Stimulated activated memory B cell treated with anti-CD40 and anti-IgM and Interleukin-4, amounts not matched to agents 10 μg/mL and 1 μg/mL and 100 μg/mL, for 72 hours (primary cell): ENCODE measurements around the gene CD163L1.
A peak's percentile ranks its signal among the peaks of the same experiment; 100 is the strongest.

Experiments
- ATAC-seq: fragments of 150-1000 bp; cut with Tn5 transposase; 2 replicates; pipeline ENCODE4 v1.10.0; 2021
- H3K27ac Mint-ChIP-seq: one replicate; pipeline ENCODE4 v1.8.0; 2022; ENCODE audit warnings: mild to moderate bottlenecking, mixed read lengths
- H3K27me3 Mint-ChIP-seq: one replicate; pipeline ENCODE4 v1.8.0; 2022; ENCODE audit warnings: mixed read lengths
- H3K36me3 Mint-ChIP-seq: one replicate; pipeline ENCODE4 v1.8.0; 2022; ENCODE audit warnings: mixed read lengths
- H3K4me1 Mint-ChIP-seq: one replicate; pipeline ENCODE4 v1.8.0; 2022; ENCODE audit warnings: mixed read lengths
- H3K4me3 Mint-ChIP-seq: one replicate; pipeline ENCODE4 v1.8.0; 2022; ENCODE audit warnings: mild to moderate bottlenecking, moderate library complexity, mixed read lengths
- H3K9me3 Mint-ChIP-seq: one replicate; pipeline ENCODE4 v1.8.0; 2022; ENCODE audit warnings: mixed read lengths

CD163L1 gene

DNA sequence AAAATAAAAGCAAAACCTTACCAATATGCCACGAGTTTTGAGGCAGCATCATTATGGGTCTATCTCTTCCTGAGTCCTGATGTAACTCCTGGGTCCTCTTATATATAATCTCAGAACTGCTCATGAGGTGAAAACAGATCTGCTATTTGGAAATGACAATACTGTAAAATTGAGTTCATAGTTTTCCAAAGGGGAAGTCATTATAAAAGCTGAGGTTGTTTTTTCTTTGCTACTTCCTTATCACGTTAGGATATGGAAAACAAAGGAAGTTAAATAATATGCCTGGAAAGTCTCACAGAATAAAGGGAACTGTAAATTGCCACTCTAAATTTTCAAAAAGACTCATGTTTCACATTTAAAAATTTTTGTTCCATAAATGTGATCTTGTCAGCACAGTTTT is at the start of gene CD163L1:
Gene CD163L1 (minus strand): TSS at position 78 of the 400 bp plus-strand sequence. CDS start 26 bp downstream, at position 52.
- no peaks in the 10 kb centered on the region for H3K4me1 Mint-ChIP-seq
- H3K4me3 Mint-ChIP-seq: no peak within 1 kb of the TSS

DNA sequence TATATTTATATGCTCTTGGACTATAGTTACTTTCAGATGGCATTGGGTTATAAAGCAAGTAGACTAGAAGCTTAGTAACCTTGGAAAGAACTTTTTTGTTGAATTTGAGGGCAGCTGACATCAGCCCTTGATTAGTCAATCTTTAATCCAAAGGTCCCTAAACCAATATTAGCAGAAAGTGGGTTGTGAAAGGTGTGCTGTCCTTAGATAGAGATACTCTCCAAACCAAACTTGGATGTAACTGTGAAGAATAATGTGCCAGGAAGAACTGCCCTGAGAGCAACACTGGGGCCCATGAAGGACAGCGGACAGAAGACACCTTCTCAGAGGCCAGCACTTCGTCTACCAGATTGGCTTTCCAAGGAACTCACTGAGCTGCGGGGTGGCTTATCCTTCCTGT is 49.1 kb upstream of the CD163L1 start:
- Mint-ChIP-seq H3K4me3 (no peak overlapping the region), H3K36me3 (no peaks in the 10 kb centered on the region), H3K27ac (no peak overlapping the region), H3K9me3 (no peaks in the 10 kb centered on the region), H3K4me1 (no peaks in the 10 kb centered on the region), H3K27me3 (peaks cover 33% of the 10 kb centered on the region)
- ATAC-seq: no peak

More for the DNA sequence above, at the start of gene CD163L1:
- Mint-ChIP-seq H3K9me3 (peaks cover 3% of the 10 kb centered on the region), H3K27ac (no peak within 1 kb of the TSS), H3K27me3 (peaks cover 47% of the 10 kb centered on the region), H3K36me3 (no peaks in the 10 kb centered on the region)
- ATAC-seq: no peak

DNA sequence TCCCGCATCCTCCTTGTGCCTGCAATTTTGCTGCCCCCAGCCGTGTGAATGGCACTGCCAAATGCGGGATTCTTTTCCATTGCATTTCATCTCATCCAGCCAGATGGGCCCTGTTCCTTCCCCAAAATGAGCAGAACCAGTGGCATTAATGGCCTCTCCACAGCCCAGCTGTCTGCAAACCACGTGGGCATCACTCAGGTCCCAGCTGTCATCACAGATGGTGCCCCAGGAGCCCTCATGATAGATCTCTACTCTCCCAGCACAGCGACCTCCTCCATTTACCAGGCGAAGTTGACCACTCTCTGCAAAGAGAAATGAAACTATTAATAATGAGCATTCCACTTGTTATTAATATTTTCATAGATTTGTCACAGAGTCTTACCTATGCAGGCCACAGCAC is 42.6 kb upstream of the CD163L1 start:
- Mint-ChIP-seq H3K27me3 (peaks cover 8% of the 10 kb centered on the region), H3K27ac (no peak overlapping the region), H3K4me1 (no peaks in the 10 kb centered on the region), H3K36me3 (no peaks in the 10 kb centered on the region), H3K9me3 (no peaks in the 10 kb centered on the region), H3K4me3 (no peak overlapping the region)
- ATAC-seq: no peak

- H3K9me3 Mint-ChIP-seq: no peaks in the 10 kb centered on the region
- H3K27me3 Mint-ChIP-seq: peaks cover 8% of the 10 kb centered on the region
- H3K36me3 Mint-ChIP-seq: no peaks in the 10 kb centered on the region
- H3K27ac Mint-ChIP-seq: no peak overlapping the region
- no peaks in the 10 kb centered on the region for H3K4me1 Mint-ChIP-seq
- ATAC-seq: no peak
- H3K4me3 Mint-ChIP-seq: no peak overlapping the region
Observed at GRCh38 chr12:7485095-7485494, 41.1 kb upstream of the CD163L1 start.

- Mint-ChIP-seq H3K4me3 (no peak overlapping the region), H3K27me3 (peaks cover 8% of the 10 kb centered on the region), H3K4me1 (no peaks in the 10 kb centered on the region), H3K36me3 (no peaks in the 10 kb centered on the region), H3K27ac (no peak overlapping the region), H3K9me3 (no peaks in the 10 kb centered on the region)
- no peak for ATAC-seq
Observed at GRCh38 chr12:7483343-7483742, 39.4 kb upstream of the CD163L1 start.

DNA sequence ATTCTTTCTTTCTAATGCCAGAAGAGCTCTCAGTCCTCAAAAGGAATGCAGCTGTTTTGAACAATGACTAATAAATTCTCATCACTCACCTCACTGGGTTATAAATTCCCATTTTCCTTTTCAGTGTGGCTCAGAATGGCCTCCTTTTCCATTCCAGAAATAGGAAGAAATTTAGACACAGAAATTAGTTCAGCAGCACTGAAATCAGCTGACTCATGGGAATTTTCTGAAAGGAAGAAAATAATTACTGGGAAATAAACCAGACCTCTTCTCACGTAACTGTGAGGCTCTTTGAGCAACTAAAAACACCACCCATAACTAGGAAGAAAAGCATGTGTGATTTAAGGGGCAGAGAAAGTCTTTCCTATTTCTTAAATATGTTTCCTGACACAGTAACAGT is 35.8 kb upstream of the CD163L1 start:
- no peak overlapping the region for H3K4me3 Mint-ChIP-seq
- no peaks in the 10 kb centered on the region for H3K4me1 Mint-ChIP-seq
- H3K9me3 Mint-ChIP-seq: peaks cover 8% of the 10 kb centered on the region
- H3K36me3 Mint-ChIP-seq: no peaks in the 10 kb centered on the region
- H3K27ac Mint-ChIP-seq: no peak overlapping the region
- peaks cover 8% of the 10 kb centered on the region for H3K27me3 Mint-ChIP-seq
- ATAC-seq: no peak

DNA sequence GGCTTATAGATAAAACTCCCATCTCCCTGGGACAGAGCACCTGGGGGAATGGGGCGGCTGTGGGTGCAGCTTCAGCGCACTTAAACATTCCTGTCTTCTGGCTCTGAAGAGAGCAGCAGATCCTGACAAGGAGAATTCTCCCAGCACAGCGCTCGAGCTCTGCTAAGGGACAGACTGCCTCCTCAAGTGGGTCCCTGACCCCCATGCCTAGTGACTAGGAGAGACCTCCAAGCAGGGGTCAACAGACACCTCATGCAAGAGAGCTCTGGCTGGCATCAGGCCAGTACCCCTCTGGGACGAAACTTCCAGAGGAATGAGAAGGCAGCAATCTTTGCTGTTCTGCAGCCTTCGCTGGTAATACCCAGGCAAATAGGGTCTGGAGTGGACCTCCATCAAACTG is 28.1 kb upstream of the CD163L1 start:
- Mint-ChIP-seq H3K4me3 (no peak overlapping the region), H3K27me3 (peaks cover 13% of the 10 kb centered on the region), H3K9me3 (peaks cover 29% of the 10 kb centered on the region), H3K27ac (no peak overlapping the region), H3K4me1 (no peaks in the 10 kb centered on the region), H3K36me3 (no peaks in the 10 kb centered on the region)
- ATAC-seq: no peak

DNA sequence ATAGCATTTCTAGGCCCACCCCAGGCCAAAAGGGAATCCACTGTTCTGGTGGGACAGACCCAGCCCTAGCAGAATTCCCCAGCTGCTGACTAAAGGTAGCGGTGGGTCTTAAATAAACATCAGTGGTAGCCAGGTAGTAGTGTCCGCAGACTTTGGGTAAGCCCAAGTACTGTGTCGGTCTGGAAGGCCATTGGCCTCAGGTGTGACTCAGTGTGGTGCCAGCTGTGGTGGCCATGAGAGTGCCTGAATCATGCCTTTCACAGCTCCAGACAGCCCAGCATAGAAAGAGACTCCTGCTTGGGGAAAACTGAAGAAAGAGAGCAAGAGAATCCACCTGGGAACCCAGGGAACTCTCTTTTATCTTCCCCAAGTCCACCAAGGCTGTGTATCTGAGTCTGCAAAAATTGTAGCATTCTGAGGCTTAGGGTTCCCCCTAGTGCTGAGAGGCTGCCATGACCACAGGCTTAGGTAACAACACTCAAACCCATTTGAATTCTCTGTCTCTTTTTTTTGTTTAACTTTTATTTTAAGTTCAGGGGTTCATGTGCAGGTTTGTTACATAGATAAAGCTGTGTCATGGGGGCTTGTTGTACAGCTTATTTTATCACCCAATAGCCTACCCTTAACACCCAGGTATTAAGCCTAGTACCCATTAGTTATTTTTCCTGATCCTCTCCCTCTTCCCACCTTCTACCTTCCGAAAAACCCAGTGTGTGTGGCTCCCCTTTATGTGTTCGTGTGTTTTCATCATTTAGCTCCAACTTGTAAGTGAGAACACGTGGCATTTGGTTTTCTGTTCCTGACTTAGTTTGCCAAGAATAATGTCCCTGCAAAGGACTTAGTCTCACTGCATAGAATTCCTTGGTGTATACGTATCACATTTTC is 16.7 kb upstream of the CD163L1 start:
- H3K4me3 Mint-ChIP-seq: no peak overlapping the region
- ATAC-seq: peak; percentile 64
- no peak overlapping the region for H3K27ac Mint-ChIP-seq
- peaks cover 14% of the 10 kb centered on the region for H3K27me3 Mint-ChIP-seq
- no peaks in the 10 kb centered on the region for H3K36me3 Mint-ChIP-seq
- peaks cover under 1% of the 10 kb centered on the region for H3K9me3 Mint-ChIP-seq
- H3K4me1 Mint-ChIP-seq: no peaks in the 10 kb centered on the region

DNA sequence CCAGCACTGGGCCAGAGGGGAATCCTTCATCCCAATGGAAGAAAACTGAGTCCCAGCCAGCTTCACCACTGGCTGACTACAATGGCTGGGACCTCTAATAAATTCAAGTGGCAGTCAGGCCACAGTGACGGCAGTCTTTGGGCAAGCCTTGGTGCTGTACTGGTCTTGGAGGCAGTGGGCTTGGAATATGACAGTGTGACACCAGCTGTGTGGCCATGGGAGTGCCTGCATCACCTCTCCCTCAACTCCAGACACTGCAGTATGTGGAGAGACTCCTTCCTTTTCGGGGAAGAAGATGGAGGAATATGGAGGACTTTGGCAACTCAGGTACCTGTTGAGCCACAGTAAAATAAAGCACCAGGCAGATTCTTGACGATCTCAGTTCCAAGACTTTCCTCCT is 16.0 kb upstream of the CD163L1 start:
- H3K4me3 Mint-ChIP-seq: no peak overlapping the region
- ATAC-seq: no peak

DNA sequence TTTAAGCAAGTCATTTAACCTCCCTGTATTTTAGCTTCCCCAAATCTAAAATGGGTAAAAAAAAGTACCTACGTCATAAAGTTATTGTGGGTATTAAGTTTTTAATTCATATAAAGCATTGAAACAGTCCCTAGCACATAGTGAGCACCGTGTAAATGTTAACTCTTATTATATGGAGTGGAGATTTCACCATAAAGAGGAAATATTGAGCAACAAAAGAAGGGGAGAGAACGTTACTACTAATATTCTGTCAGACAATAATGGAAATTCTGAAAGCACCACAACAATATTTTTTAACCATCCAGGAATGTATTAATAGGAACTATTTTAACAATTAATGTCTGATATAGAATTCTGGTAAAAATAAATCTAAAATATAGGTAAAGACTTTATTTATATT is 7.8 kb upstream of the CD163L1 start:
- Mint-ChIP-seq H3K4me1 (no peaks in the 10 kb centered on the region), H3K27me3 (peaks cover 15% of the 10 kb centered on the region), H3K4me3 (no peak overlapping the region), H3K27ac (no peak overlapping the region), H3K9me3 (peaks cover 3% of the 10 kb centered on the region), H3K36me3 (no peaks in the 10 kb centered on the region)
- ATAC-seq: no peak

More for the DNA sequence above, 16.0 kb upstream of the CD163L1 start:
- no peak overlapping the region for H3K27ac Mint-ChIP-seq
- H3K9me3 Mint-ChIP-seq: no peaks in the 10 kb centered on the region
- no peaks in the 10 kb centered on the region for H3K36me3 Mint-ChIP-seq
- no peaks in the 10 kb centered on the region for H3K4me1 Mint-ChIP-seq
- H3K27me3 Mint-ChIP-seq: peaks cover 11% of the 10 kb centered on the region

GRCh38 chr12:7450667-7451066 is 6.7 kb upstream of the CD163L1 start:
- Mint-ChIP-seq H3K27ac (no peak overlapping the region), H3K27me3 (peaks cover 15% of the 10 kb centered on the region), H3K4me3 (no peak overlapping the region), H3K36me3 (no peaks in the 10 kb centered on the region), H3K4me1 (no peaks in the 10 kb centered on the region), H3K9me3 (peaks cover 3% of the 10 kb centered on the region)
- no peak for ATAC-seq

GRCh38 chr12:7448099-7448498 is 4.1 kb upstream of the CD163L1 start:
- Mint-ChIP-seq H3K27ac (no peak overlapping the region), H3K9me3 (no peaks in the 10 kb centered on the region), H3K27me3 (peaks cover 15% of the 10 kb centered on the region), H3K4me3 (no peak overlapping the region), H3K4me1 (no peaks in the 10 kb centered on the region), H3K36me3 (no peaks in the 10 kb centered on the region)
- no peak for ATAC-seq

GRCh38 chr12:7444537-7444936 is 584 bp upstream of the CD163L1 start:
- no peak for ATAC-seq
- Mint-ChIP-seq H3K27me3 (peaks cover 43% of the 10 kb centered on the region), H3K9me3 (peaks cover 3% of the 10 kb centered on the region), H3K36me3 (no peaks in the 10 kb centered on the region), H3K4me1 (no peaks in the 10 kb centered on the region), H3K4me3 (no peak overlapping the region), H3K27ac (no peak overlapping the region)

DNA sequence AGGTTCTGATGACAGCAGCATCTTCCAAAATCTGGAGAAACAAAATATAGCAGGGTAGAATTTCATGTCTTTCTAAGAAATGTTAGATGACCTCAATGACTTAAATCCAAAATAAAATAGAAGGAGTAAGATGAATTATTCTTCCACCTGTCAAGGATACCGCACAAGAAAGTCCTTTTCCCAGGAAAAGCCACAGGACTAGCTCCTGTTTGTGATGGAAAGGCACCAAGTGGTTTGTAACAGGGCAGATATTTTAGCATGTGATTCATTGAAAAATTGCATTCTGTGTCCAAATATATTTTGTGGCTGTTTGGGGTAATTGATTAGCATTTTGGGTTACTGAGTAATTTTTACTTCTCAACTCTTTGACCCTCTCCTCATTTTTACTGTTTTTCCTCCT is 2.7 kb downstream of the CD163L1 start:
- Mint-ChIP-seq H3K4me3 (no peak overlapping the region), H3K9me3 (peaks cover 3% of the 10 kb centered on the region), H3K36me3 (no peaks in the 10 kb centered on the region), H3K4me1 (no peaks in the 10 kb centered on the region), H3K27me3 (peaks cover 38% of the 10 kb centered on the region), H3K27ac (no peak overlapping the region)
- ATAC-seq: no peak

- Mint-ChIP-seq H3K36me3 (no peaks in the 10 kb centered on the region), H3K27me3 (peaks cover 38% of the 10 kb centered on the region), H3K4me3 (no peak overlapping the region), H3K27ac (no peak overlapping the region), H3K4me1 (no peaks in the 10 kb centered on the region), H3K9me3 (peaks cover 3% of the 10 kb centered on the region)
- ATAC-seq: no peak
Observed at GRCh38 chr12:7439579-7440505, 4.1 kb downstream of the CD163L1 start.
